Breast epithelium (tissue), 3 donors: Measurements from ENCODE around the gene MAPKAP1.

Source experiments
- CTCF ChIP-seq, 3 donors: fragments of 450-650 bp; IDR thresholded peaks; one replicate each; pipeline ENCODE4 v1.5.1; 2016 to 2017; ENCODE audit warnings: antibody characterized with exemption in 3 of 3, mild to moderate bottlenecking in 3 of 3, moderate library complexity in 3 of 3
- POLR2A ChIP-seq: fragments of 450-650 bp; IDR thresholded peaks from one replicate; pipeline ENCODE4 v1.6.1; 2016; ENCODE audit warnings: antibody characterized with exemption, mild to moderate bottlenecking, moderate library complexity
- POLR2AphosphoS5 ChIP-seq, 3 donors: sonication (generic); formaldehyde crosslinking; IDR thresholded peaks; one replicate each; pipeline ENCODE4 v1.6.1; 2017; ENCODE audit warnings: antibody characterized with exemption in 3 of 3

GRCh38 chr9:125521462-125522327, 185.3 kb downstream of the MAPKAP1 start:
- TF ChIP-seq POLR2A (no peak), CTCF (IDR thresholded peaks at IDR 0.05) (no peak), POLR2AphosphoS5 (IDR thresholded peaks at IDR 0.05) (no peak)
